Uterus (tissue), 2 donors: ENCODE measurements around the gene TMEM106C.

Experiments
- POLR2A ChIP-seq, 2 donors: fragments of 450-650 bp; IDR thresholded peaks; one replicate each; pipeline ENCODE4 v1.6.1; 2016; ENCODE audit warnings: antibody characterized with exemption in 2 of 2, mild to moderate bottlenecking in 1 of 2, moderate library complexity in 1 of 2
- TF ChIP-seq, protein P1 (sequence below), 4 experiments: fragments of 200-600 bp in 2 of 4; fragments of 450-650 bp in 2 of 4; sonication (generic) in 2 of 4; IDR thresholded peaks; one replicate each; pipeline ENCODE4 v1.5.1; 2016 to 2019; ENCODE audit warnings: antibody characterized with exemption in 4 of 4, mild to moderate bottlenecking in 2 of 4, moderate library complexity in 1 of 4

DNA sequence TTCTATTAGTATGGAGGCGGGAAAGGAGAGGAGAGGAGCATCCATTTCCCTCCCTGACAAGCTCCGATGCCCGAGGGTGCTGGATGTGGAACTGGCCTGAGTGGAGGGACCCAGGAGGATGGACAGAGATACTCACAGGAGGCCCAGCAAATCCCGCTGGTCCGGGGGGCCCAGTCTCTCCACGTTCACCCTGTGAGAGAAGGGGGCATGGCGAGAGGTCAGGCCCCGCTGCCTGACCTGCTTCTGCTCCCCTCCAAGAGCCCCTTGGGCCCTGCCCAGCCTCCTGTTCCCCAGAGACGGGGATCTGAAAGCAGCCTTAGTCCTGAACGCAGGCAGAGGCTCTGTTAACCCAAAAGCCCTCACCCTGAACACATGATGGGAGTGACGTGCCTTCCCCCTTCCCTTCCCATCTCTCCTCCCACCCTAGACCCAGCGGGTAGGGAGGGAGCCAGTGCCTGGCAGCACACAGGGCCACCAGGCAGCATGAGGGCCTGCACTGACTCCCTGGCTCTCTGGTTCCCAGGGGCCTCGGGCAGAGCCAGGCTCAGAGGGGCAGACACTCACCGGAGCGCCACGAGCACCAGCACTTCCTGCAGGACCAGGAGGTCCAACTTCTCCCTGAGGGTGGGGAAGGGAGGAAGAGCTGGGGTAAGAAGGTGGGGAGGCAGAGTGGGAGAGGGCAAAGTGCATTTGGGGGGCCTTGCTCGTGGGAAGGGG is 17.5 kb downstream of the TMEM106C start:
- TF ChIP-seq, protein P1, sequence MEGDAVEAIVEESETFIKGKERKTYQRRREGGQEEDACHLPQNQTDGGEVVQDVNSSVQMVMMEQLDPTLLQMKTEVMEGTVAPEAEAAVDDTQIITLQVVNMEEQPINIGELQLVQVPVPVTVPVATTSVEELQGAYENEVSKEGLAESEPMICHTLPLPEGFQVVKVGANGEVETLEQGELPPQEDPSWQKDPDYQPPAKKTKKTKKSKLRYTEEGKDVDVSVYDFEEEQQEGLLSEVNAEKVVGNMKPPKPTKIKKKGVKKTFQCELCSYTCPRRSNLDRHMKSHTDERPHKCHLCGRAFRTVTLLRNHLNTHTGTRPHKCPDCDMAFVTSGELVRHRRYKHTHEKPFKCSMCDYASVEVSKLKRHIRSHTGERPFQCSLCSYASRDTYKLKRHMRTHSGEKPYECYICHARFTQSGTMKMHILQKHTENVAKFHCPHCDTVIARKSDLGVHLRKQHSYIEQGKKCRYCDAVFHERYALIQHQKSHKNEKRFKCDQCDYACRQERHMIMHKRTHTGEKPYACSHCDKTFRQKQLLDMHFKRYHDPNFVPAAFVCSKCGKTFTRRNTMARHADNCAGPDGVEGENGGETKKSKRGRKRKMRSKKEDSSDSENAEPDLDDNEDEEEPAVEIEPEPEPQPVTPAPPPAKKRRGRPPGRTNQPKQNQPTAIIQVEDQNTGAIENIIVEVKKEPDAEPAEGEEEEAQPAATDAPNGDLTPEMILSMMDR (IDR thresholded peaks at IDR 0.05), result no peak
- no peak for TF ChIP-seq POLR2A (IDR thresholded peaks at IDR 0.05)
